Measurements from ENCODE around the gene YIPF4.
"Not testable (repeated sequence)": the region's sequence is repeated elsewhere in the genome, so short reads cannot be mapped to it uniquely, and the experiment has no call there.

Gene YIPF4

DNA sequence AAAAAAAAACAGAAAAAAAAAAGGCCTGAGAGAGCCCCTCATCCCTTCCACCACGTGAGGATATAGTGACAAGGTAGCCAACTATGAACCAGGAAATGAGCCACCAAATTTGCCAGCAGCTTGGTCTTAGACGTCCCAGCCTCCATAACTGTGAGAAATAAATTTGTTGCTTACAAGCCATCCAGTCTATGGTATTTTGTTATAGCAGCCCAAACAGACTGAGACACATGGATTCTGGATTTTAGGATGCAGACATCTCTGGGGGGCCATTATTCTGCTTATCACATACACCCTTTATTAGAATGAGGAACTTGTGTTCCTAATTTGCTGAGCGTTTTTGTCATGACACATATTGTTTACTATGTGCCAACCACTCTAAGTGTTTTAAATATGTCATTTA is 5.4 kb upstream of the YIPF4 start:
- Histone ChIP-seq H3K4me3 (no peak overlapping the region), H3K27ac (no peak overlapping the region), H3K9ac (ENCODE audit: insufficient read length) (no peak overlapping the region), H3K36me3 (ENCODE audit: insufficient read depth, low read length) (no peaks in the 10 kb centered on the region), H3K9me3 (ENCODE audit: low read depth, low read length) (no peaks in the 10 kb centered on the region)
- TF ChIP-seq EZH2 (IDR thresholded peaks at IDR 0.05): no peak
- no peak for TF ChIP-seq FOXP2 (optimal IDR thresholded peaks at IDR 0.05; ENCODE audit: control extremely low read depth, extremely low read length, insufficient read depth)
- no peak for TF ChIP-seq POLR2AphosphoS5 (IDR thresholded peaks at IDR 0.05; ENCODE audit: borderline replicate concordance, low read depth, low read length)
- DNase-seq (ENCODE audit: low read depth, low spot score): no peak

DNA sequence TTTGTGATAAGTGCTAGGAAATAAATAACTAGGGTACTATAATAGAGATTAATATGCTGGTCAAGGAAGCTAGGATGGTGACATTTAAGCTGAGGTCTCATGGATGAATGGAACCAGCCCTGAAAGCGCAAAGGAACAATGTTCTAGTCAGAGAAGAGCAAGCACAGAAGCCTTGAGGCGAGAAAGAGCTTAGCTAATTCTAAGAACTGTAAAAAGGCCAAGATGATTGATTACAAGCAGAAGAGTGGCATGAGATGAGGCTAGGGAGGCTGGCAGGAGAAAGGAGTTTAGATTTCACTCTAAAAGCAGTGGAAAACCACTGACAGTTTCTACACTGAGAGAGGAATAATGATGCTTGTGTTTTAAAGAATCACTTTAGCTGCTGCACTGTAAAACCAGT is 3.4 kb upstream of the YIPF4 start:
- no peak overlapping the region for H3K9ac ChIP-seq (ENCODE audit: insufficient read length)
- no peak overlapping the region for H3K4me3 ChIP-seq
- TF ChIP-seq FOXP2 (optimal IDR thresholded peaks at IDR 0.05; ENCODE audit: control extremely low read depth, extremely low read length, insufficient read depth) (no peak), POLR2AphosphoS5 (IDR thresholded peaks at IDR 0.05; ENCODE audit: borderline replicate concordance, low read depth, low read length) (no peak), EZH2 (IDR thresholded peaks at IDR 0.05) (no peak)
- no peaks in the 10 kb centered on the region for H3K36me3 ChIP-seq (ENCODE audit: insufficient read depth, low read length)
- H3K27ac ChIP-seq: no peak overlapping the region
- H3K9me3 ChIP-seq (ENCODE audit: low read depth, low read length): no peaks in the 10 kb centered on the region
- DNase-seq (ENCODE audit: low read depth, low spot score): no peak

DNA sequence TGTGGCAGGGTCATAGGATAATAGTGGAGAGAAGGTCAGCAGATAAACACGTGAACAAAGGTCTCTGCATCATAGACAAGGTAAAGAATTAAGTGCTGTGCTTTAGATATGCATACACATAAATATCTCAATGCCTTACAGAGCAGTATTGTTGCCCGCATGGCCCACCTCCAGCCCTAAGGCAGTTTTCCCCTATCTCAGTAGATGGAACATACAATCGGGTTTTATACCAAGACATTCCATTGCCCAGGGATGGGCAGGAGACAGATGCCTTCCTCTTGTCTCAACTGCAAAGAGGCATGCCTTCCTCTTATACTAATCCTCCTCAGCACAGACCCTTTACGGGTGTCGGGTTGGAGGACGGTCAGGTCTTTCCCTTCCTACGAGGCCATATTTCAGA is 1.9 kb upstream of the YIPF4 start:
- H3K4me3 ChIP-seq; H3K36me3 ChIP-seq (ENCODE audit: insufficient read depth, low read length); DNase-seq (ENCODE audit: low read depth, low spot score); H3K27ac ChIP-seq; H3K9me3 ChIP-seq (ENCODE audit: low read depth, low read length); H3K9ac ChIP-seq (ENCODE audit: insufficient read length): not testable (repeated sequence)

DNA sequence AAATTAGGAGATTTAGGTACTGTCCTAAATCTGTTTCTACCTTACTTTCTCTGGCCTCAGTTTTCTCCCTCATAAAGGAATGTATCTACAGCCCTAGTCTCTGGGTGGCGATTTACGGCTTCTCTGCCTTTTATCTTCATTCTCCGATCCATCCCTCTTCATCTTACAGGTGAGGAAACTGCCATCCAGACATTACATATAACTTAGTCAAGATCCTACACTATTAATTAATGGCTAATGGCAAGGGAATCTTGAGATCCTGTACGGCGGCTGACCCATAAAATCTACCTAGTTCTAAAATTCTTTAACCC is 386 bp upstream of the YIPF4 start:
- Histone ChIP-seq H3K27ac (peak overlapping the region; percentile 85), H3K9ac (ENCODE audit: insufficient read length) (peak overlapping the region; percentile 80), H3K36me3 (ENCODE audit: insufficient read depth, low read length) (peaks cover 12% of the 10 kb centered on the region; the same call in 1 of the 2 replicates), H3K4me3 (peak overlapping the region; percentile 88), H3K9me3 (ENCODE audit: low read depth, low read length) (no peaks in the 10 kb centered on the region)
- no peak for DNase-seq (ENCODE audit: low read depth, low spot score)
- TF ChIP-seq EZH2 (IDR thresholded peaks at IDR 0.05) (no peak), POLR2AphosphoS5 (IDR thresholded peaks at IDR 0.05; ENCODE audit: borderline replicate concordance, low read depth, low read length) (no peak), FOXP2 (optimal IDR thresholded peaks at IDR 0.05; ENCODE audit: control extremely low read depth, extremely low read length, insufficient read depth) (no peak)

DNA sequence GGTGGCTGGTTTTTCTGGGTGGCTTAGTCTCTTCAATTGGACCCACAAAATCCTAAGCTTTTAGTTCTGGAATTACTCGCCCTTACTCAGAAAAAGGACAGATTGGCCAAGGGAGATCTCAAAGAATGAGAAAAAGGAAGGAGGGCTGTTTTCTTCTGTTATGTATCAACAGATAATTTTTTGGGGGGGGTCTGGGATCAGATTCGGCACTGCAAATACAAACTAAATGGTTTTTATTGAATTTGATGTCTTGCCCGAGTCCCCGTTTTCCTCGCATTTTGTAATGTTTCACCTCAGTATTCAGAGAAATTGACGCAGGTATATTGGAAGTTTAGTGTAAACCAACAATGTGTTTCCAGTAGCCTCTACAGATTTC is 762 bp downstream of the YIPF4 start:
- H3K9ac ChIP-seq (ENCODE audit: insufficient read length): peak overlapping the region; percentile 80
- no peaks in the 10 kb centered on the region for H3K9me3 ChIP-seq (ENCODE audit: low read depth, low read length)
- no peak overlapping the region for H3K27ac ChIP-seq
- DNase-seq (ENCODE audit: low read depth, low spot score): no peak
- H3K36me3 ChIP-seq (ENCODE audit: insufficient read depth, low read length): peaks cover 13% of the 10 kb centered on the region; the same call in 1 of the 2 replicates
- H3K4me3 ChIP-seq: peak overlapping the region; percentile 88
- TF ChIP-seq FOXP2 (optimal IDR thresholded peaks at IDR 0.05; ENCODE audit: control extremely low read depth, extremely low read length, insufficient read depth): no peak
- TF ChIP-seq POLR2AphosphoS5 (IDR thresholded peaks at IDR 0.05; ENCODE audit: borderline replicate concordance, low read depth, low read length): no peak

DNA sequence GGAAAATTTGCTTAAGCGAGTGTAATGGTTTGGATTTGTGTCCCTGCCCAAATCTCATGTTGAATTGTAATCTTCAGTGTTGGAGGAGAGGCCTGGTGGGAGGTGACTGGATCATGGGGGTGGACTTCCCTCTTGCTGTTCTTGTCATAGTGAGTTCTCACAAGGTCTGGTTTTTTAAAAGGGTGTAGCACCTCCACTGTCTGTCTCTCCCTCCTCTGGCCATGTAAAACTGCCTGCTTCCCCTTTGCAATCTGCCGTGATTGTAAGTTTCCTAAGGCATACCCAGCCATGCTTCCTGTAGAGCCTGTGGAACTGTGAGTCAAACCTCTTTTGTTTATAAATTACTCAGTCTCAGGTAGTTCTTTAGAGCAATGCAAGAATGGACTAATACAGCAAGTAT is 6.6 kb downstream of the YIPF4 start:
- TF ChIP-seq FOXP2 (optimal IDR thresholded peaks at IDR 0.05; ENCODE audit: control extremely low read depth, extremely low read length, insufficient read depth) (no peak), EZH2 (IDR thresholded peaks at IDR 0.05) (no peak), POLR2AphosphoS5 (IDR thresholded peaks at IDR 0.05; ENCODE audit: borderline replicate concordance, low read depth, low read length) (no peak)
- no peak overlapping the region for H3K27ac ChIP-seq
- peaks cover 18% of the 10 kb centered on the region; the same call in 1 of the 2 replicates for H3K36me3 ChIP-seq (ENCODE audit: insufficient read depth, low read length)
- no peak for DNase-seq (ENCODE audit: low read depth, low spot score)
- H3K4me3 ChIP-seq: no peak overlapping the region
- H3K9me3 ChIP-seq (ENCODE audit: low read depth, low read length): no peaks in the 10 kb centered on the region
- H3K9ac ChIP-seq (ENCODE audit: insufficient read length): no peak overlapping the region

DNA sequence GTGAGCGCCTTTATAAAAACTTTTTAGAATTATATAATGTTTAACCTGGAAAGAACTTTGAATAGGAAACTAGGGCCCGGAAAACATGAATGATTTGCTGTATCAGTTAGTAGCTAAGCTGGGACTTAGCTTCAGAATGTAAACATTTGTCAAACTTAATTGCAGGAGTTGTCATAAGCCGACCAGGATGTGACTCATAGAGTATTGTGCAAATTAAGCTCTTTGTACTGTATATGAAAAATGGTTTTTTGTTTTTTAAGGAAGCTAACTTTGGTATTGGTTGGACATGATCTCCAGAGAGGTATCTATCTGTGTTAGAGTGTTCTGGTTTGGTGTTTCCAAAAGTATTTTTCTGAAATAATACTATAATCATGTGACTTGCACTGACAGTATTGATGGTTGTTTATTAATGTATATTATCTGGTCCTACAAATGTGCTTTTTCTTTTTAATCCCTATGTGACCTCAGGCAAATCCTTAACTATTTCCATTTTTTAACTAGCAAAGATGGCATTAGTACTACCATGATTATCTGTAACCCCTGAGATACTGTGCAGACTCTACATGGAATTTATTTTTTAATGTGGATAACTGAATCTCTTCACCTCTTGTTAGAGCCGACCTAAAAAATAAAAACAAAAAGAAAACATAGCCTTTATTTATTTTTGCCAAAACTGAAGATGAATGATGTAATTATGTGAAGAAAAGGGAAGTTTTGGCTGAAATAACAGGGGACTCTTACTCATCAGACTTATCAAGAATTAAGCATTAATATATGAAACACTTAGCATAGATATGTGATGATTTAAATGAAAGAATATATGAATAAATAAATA is 11.7 kb downstream of the YIPF4 start:
- Histone ChIP-seq H3K9me3 (ENCODE audit: low read depth, low read length) (no peaks in the 10 kb centered on the region), H3K36me3 (ENCODE audit: insufficient read depth, low read length) (peaks cover 10% of the 10 kb centered on the region), H3K9ac (ENCODE audit: insufficient read length) (no peak overlapping the region), H3K27ac (no peak overlapping the region), H3K4me3 (no peak overlapping the region)
- DNase-seq (ENCODE audit: low read depth, low spot score): no peak
- TF ChIP-seq FOXP2 (optimal IDR thresholded peaks at IDR 0.05; ENCODE audit: control extremely low read depth, extremely low read length, insufficient read depth): no peak
- TF ChIP-seq POLR2AphosphoS5 (IDR thresholded peaks at IDR 0.05; ENCODE audit: borderline replicate concordance, low read depth, low read length): no peak
- TF ChIP-seq EZH2 (IDR thresholded peaks at IDR 0.05): no peak

DNA sequence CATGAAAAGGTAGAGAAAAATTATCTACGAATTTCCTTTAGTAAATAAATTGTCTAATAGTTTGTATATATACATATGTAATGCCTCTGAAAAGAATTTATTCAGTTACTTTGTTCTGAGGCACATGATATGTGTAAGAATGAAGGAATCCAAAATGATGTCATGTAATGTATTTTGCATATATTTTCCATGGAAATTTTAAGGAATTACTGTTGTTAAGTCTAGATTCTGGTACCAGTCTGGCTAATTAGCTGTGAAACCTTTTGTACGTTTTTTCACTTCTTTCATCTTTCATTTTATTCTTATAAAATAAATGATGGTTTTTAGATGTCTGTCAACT is 12.3 kb downstream of the YIPF4 start:
- Histone ChIP-seq H3K9me3 (ENCODE audit: low read depth, low read length) (no peaks in the 10 kb centered on the region), H3K27ac (no peak overlapping the region), H3K9ac (ENCODE audit: insufficient read length) (no peak overlapping the region), H3K36me3 (ENCODE audit: insufficient read depth, low read length) (peaks cover 8% of the 10 kb centered on the region), H3K4me3 (no peak overlapping the region)
- DNase-seq (ENCODE audit: low read depth, low spot score): no peak
- TF ChIP-seq FOXP2 (optimal IDR thresholded peaks at IDR 0.05; ENCODE audit: control extremely low read depth, extremely low read length, insufficient read depth): no peak
- no peak for TF ChIP-seq POLR2AphosphoS5 (IDR thresholded peaks at IDR 0.05; ENCODE audit: borderline replicate concordance, low read depth, low read length)
- no peak for TF ChIP-seq EZH2 (IDR thresholded peaks at IDR 0.05)

DNA sequence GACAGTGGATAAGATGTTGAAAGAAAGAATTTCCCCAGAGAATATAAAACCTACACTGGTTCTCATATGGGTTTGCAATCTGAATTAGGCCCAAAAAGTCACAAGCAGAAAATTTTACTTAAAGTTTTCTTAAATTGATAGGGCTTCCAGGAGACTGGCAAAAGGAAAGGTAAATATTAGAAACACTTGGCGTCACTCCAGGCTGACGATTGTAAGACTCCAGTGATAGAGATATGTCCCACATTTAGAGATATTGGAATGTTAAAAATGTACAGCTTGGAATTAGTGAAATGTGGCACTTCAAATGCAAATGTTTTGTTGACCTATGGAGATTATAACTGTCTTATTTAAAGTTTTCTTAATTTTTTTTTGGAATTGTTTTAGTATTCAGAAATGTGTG is 14.0 kb downstream of the YIPF4 start:
- no peak overlapping the region for H3K9ac ChIP-seq (ENCODE audit: insufficient read length)
- H3K36me3 ChIP-seq (ENCODE audit: insufficient read depth, low read length): peaks cover 9% of the 10 kb centered on the region
- TF ChIP-seq POLR2AphosphoS5 (IDR thresholded peaks at IDR 0.05; ENCODE audit: borderline replicate concordance, low read depth, low read length): no peak
- no peak for TF ChIP-seq FOXP2 (optimal IDR thresholded peaks at IDR 0.05; ENCODE audit: control extremely low read depth, extremely low read length, insufficient read depth)
- no peak for TF ChIP-seq EZH2 (IDR thresholded peaks at IDR 0.05)
- no peak overlapping the region for H3K4me3 ChIP-seq
- no peak for DNase-seq (ENCODE audit: low read depth, low spot score)
- H3K27ac ChIP-seq: no peak overlapping the region
- H3K9me3 ChIP-seq (ENCODE audit: low read depth, low read length): no peaks in the 10 kb centered on the region

DNA sequence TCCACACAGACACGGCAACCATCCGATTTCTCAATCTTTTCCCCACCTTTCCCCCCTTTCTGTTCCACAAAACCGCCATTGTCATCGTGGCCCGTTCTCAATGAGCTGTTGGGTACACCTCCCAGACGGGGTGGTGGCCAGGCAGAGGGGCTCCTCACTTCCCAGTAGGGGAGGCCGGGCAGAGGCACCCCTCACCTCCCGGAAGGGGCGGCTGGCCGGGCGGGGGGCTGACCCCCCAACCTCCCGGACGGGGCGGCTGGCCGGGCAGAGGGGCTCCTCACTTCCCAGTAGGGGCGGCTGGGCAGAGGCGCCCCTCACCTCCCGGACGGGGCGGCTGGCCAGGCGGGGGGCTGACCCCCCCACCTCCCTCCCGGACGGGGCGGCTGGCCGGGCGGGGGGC is 15.8 kb downstream of the YIPF4 start:
- not testable (repeated sequence) for H3K27ac ChIP-seq

DNA sequence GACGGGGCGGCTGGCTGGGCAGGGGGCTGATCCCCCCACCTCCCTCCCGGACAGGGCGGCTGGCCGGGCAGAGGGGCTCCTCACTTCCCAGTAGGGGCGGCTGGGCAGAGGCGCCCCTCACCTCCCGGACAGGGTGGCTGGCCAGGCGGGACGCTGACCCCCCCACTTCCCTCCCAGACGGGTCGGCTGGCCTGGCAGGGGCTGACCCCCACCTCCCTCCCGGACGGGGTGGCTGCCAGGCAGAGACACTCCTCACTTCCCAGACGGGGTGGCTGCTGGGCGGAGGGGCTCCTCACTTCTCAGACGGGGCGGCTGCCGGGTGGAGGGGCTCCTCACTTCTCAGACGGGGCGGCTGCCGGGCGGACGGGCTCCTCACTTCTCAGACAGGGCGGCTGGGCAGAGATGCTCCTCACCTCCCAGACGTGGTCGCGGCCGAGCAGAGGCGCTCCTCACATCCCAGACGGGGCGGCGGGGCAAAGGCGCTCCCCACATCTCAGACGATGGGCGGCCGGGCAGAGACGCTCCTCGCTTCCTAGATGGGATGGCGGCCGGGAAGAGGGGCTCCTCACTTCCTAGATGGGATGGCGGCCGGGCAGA is 16.4 kb downstream of the YIPF4 start:
- not testable (repeated sequence) for H3K9me3 ChIP-seq (ENCODE audit: low read depth, low read length); H3K36me3 ChIP-seq (ENCODE audit: insufficient read depth, low read length); H3K27ac ChIP-seq; H3K4me3 ChIP-seq; H3K9ac ChIP-seq (ENCODE audit: insufficient read length); DNase-seq (ENCODE audit: low read depth, low spot score)

More for the DNA sequence above, 15.8 kb downstream of the YIPF4 start:
- H3K9ac ChIP-seq (ENCODE audit: insufficient read length); DNase-seq (ENCODE audit: low read depth, low spot score); H3K9me3 ChIP-seq (ENCODE audit: low read depth, low read length); H3K4me3 ChIP-seq; H3K36me3 ChIP-seq (ENCODE audit: insufficient read depth, low read length): not testable (repeated sequence)

Measured in SK-N-MC (cell line).